Fibroblast of the conjunctiva (primary cell): ENCODE results near the gene PDLIM1.

ENCODE experiments used
- DNase-seq: peaks from one replicate; pipeline ENCODE4 v3.0.0-alpha.2; 2010; ENCODE audit warnings: low read depth

PDLIM1 gene

DNA sequence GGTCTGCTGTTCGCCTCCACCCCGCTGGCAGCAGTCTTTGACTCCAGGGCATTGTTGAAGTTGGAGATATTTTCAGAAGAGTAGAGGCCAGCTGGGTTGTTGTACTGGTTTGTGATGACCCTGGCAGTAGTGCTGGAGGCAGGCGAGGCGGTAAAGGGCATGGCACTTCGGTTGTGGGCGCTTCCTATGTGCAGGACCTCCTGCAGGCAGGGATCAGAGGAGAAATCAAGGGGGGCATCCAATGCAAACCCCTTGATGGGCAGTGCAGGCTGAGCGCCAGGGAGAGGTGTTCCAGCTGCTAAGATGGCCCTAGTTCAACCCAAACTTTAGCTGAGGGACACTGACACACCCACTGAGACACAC, 27.0 kb downstream of the PDLIM1 start:
- no peak for DNase-seq

DNA sequence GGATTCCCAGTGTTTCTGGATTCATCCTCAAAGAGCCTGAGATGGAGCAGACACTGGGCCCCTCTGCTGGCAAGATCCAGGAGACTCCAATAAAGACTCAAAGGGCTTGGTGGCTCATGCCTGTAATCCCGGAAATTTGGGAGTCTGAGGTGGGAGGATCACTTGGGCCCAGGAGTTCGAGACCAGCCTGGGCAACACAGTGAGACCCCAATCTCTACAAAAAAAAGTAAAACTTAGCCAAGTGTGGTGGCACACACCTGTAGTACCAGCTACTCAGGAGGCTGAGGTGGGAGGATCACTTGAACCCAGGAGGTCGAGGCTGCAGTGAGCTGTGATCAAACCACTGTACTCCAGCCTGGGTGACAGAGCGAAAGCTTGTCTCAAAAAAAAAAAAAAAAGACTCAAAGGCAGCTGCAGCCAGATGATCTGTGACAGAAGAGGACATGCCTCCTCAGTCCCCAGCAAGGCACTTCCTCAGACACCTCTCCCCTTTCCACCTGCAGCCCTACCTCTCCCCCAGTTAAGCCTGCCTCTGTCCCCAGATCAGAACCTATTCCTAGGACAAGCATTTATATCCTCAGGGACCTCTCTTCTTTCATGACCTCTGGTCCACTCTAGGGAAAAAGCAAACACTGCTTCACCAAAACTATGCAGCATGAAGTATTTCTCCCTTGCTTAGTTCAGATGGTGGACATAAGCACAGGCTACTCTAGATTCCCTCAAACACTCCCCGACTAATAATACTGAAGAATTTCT, 27.9 kb downstream of the PDLIM1 start:
- no peak for DNase-seq

DNA sequence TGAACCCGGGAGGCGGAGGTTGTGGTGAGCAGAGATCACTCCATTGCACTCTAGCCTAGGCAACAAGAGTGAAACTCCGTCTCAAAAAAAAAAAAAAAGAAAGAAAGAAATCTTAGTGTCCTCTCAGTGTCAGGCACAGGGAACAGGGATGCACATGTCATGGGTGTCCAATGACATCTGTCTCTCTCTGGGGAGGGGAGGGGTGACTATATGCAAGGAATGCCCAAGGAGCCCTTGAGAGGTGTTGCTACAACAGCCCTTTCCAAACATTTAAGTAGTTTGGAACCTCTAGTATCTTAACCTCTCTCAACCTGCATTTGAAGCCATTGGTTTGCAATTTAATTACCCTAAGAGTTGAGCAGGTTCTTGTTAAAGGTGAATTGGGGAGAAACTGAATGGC, 28.9 kb downstream of the PDLIM1 start:
- DNase-seq = no peak

DNA sequence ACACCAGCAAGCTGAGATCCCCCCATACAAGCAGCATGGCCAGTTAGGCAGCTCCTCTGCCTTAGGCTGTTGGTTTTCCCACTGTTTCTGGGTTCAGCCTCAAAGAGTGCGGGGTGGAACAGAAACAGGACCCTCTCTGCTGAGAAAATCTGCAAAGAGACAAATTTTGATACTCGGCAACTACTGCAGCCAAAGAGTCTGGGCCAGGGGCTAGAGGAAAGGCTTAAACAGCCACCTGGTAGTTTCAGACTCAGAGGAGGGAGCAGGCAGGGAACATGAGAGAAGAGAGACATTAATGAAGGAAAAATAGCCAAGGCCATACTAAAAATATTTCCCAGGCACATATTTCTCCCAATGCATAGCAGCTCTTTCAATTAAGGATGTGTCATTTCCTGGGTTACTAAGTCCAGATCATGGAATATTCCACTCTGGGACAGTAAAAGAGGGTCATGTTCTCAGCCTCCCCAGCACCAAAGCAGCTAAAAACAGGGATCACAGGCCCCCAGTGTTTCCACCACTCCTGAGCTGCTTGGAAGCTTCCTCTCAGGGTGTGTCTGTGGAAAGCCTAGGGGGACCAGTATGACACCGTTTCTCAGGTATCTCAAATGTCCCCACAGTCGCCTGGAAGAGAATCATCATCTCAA, 29.8 kb downstream of the PDLIM1 start:
- DNase-seq = no peak

DNA sequence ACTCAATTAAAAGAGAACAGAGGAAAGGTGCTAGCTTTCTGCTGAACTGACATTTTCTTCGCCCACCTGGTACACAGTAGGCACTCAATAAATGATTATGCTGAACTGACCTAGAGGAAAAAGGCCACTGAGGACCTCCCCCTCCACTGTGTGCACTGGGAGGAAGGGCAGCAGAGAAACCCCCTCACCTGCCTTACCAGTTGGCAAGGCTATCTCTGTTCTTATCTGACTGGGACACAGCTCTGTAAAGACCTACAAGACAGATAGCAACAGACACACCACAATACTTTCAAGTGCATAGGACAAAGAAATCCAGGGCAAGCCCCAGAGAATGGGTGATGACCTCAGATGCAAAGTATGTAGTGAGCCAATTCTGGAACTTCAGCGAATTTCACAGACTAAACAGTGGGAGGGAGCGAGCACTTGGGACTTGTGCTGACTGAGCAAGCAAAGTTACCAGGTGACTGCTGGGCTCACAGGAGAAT, 30.4 kb downstream of the PDLIM1 start:
- DNase-seq = no peak

DNA sequence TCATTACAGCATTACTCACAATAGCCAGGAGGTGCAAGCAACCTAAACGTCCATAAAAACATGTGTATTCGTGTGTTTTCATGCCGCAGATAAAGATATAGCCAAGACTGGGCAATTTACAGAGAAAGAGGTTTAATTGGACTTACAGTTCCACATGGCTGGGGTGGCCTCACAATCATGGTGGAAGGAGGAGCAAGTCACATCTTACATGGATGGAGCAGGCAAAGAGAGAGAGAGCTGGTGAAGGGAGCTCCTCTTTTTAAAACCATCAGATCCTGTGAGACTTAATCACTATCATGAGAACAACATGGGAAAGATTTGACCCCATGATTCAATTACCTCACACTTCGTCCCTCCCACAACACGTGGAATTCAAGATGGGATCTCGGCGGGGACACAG, 33.0 kb downstream of the PDLIM1 start:
- no peak for DNase-seq

DNA sequence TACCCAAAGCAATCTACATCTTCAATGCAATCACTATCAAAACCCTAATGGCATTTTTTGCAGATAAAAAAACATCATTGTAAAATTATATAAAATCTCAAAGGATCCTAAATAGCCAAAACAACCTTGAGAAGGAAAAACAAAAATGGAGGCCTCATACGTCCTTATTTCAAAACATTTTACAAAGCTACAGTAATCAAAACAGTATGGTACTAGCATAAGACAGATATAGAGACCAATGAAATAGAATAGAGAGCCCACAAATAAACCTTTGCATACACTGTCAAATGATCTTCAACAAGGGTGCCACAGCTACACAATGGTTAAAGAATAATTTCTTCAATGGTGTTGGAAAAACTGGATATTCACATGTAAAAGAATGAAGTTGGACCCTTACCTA, 34.5 kb downstream of the PDLIM1 start:
- DNase-seq = no peak

DNA sequence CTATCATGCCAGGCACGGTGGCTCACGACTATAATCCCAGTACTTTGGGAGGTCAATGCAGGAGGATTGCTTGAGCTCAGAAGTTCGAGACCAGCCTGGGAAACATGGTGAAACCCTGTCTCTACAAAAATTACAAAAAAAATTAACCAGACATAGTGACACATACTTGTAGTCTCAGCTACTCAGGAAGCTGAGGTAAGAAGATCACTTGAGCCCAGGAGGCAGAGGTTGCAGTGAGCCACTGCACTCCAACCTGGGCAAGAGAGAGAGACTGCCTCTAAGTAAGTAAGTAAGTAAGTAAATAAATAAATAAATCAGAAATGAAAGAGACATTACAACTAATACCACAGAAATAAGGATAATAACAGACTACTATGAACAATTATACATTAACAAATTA, 36.2 kb downstream of the PDLIM1 start:
- DNase-seq = no peak

DNA sequence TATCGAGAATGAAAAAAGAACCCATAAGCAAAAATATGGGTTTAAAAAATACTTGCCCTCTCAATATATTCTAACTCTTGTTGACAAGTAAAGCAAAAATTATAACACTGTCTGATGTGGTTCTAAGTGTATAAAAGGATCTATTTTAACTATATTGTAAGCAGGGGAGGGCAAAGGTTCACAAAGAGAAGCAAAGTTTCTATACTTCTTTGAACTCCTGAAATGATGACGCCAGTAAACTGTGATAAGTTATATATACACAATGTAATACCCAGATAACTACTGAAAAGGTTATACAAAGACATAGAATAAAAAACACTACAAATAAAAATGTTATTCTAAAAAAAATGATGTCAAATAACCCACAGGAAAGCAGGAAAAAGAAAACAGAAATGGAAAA, 37.1 kb downstream of the PDLIM1 start:
- DNase-seq = no peak

DNA sequence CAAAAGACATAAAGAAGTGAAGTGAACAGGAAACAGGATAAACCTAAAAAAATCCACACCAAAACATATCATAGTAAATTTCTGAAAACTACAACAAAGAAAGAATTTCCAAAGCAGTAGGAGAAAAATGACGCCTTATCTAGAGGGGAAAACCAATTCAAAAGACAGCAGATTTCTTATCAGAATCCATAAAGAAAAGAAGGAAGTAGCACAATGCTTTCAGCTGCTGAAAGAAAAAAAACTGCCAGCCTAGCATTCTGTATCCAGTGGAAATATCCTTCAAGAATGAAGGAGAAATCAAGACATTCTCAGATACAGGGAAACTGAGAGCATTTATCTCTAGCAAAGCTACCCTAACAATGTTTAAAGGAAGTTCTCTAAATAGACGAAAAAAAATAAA, 37.8 kb downstream of the PDLIM1 start:
- DNase-seq = no peak

DNA sequence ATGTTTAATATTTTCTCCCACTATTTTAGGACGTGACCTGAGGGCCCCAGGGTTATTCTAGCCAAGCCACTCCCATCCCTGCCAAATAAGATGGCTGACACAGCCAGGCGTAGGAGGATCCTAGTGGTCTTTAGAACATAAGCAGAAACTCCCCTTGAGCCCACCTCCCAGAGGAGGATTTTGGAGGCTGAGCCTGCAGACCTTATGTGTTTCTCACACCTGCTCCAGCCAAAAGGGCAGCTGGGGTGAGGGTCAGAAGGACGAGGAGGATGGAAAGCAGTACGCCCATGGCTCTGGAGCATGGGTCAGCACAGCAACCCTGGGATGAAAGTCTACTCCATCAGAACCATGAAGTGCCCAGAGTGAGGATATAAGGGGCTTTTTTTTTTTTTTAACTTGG, 39.9 kb downstream of the PDLIM1 start:
- no peak for DNase-seq

DNA sequence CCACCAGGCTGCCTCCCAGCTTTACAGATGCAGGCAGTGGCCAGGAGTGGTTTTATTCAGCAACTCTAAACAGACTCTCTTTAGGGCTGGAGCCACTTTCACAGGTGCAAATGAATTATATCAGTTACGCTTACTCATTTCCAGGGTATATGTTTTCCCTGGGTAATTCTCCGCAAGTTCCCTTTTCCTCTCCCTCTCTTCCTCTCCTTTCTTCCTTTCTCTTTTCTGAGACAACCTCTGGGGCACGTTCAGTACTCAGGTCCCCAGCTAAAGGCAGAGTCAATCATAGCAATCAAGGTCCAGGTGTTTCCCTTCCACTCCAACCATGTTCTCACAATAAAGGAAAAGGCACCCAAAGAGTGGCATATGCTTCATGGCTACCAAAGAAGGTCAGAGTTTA, 41.3 kb downstream of the PDLIM1 start:
- no peak for DNase-seq

DNA sequence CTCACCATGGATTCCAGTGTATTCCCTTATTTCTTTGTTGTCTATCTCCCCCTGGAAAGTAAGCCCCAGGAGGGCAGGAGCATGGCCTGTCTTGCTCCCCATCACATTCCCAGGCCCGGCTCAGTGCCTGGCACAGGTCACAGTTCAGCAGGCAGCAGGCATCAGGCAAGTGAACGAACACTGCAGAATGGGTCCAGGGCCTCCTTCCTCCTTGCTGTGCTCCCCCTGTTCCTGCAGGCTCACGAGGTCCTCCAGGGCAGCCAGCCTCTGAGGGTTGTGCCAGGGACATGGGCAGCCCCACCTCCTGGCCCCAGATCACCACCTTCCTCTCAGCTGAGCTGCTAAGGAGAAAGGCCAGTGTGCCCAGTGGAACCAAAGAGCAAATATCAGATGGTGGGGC, 41.8 kb downstream of the PDLIM1 start:
- DNase-seq = no peak

DNA sequence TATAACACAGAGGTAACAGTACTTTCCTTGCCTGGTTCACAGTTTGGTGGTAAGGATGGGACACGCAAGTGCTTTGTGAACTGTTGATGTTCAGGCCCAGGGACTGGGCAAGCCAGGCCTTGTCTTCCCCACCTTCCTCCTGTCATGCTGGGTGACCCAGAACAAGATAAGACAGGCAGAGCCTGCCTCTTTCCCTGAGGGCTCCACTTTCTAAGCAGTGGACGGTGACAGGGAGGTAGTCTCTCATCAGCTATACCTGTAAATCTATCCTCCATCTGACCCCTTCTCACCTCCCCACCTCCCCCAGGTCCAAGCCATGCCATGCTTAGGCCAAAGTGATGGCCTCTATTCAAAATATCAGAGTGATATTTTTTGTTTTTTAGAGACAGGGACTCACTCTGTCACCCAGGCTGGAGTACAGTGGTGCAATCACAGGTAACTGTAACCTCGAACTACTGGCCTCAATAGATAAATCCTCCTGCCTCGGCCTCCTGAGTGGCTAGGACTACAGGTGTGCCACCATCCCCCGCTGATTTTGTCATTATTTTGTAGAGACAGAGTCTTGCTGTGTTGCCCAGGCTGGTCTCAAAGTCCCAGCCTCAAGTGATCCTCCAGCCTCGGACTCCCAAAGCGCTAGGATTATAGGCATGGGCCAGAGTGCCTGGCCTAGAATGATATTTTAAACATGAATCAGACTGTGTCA, 42.8 kb downstream of the PDLIM1 start:
- no peak for DNase-seq

DNA sequence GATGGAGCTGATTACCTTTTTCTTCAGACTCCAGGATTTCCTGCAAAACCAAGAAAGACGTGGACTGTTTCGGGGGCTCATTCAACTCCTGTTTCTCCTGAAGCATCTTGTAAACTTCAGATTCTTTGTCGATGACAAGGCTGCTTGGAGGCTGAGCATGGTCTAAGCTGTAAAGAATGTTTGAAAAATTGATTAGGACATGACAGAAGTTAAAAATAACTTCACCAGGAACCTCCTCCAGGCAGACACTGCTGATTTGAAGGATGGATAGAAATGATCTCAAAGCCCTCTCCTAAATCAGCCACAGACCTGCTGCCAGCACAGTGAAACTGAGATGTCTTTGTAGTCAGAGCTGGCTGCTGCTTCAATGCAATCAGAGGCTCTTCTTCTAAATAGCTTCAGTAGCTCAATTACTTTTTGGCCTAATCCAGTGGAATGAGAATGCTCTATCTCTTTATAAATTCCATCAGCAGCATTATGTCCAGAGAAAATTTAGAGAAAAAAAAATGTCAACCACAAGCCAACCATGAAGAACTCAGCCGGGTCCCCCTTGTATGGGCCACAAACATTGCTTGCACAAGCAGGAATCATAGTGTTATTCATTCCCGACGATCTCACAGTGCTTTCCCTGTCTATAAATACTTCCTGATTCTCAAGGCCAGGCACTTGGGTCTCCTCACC, 43.5 kb downstream of the PDLIM1 start:
- no peak for DNase-seq

DNA sequence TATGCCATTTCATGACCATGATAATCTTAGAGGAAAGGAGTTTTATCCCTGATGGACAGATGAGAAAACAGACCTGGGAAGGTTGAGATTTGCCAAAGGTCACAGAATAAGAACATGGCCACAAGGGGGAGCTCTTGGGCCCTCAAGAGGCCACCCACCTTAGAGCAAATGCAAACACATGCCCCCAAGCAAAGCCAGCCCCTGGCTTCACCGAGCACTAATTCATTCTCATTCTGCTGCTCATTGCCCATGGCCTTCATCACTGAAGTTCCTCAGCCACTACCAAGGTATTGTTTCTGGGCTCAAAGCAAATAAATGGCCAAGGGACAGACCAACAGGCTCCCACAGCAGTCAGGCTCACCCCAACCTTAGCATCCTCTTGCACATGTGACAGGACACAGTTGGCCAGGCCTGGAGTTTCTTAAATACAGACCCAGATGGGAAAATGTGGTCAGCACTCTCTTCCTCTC, 44.2 kb downstream of the PDLIM1 start:
- peak; percentile 66 for DNase-seq

DNA sequence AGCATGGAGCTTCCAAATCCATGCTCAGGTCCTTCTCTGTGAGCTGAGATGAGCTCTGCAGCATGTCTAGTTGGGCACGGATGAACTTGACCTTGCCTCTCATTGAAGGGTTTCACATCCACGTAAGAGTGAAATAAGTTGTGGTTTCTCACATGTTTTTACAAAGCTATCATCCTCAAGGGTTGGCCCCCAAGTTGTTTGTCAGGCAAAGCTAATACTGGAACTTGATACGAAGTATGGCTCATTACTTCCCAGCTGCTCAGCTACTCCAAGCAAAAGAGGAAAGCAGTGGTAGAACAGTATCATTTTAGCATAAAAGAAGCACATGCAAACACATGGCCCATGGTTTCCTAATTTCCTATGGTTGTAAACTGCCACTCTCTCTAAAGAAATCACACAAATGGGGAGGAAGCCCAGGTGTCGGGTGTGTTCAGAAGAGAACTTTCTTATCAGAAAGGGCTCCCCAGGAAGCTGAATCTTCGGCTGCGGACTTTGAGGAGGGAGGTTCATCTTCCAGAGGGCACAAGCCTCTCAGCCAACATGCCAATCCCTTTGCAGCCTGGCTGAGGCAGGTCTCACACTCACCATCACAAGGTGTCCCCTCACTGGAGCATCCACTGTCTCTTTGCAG, 45.3 kb downstream of the PDLIM1 start:
- no peak for DNase-seq

DNA sequence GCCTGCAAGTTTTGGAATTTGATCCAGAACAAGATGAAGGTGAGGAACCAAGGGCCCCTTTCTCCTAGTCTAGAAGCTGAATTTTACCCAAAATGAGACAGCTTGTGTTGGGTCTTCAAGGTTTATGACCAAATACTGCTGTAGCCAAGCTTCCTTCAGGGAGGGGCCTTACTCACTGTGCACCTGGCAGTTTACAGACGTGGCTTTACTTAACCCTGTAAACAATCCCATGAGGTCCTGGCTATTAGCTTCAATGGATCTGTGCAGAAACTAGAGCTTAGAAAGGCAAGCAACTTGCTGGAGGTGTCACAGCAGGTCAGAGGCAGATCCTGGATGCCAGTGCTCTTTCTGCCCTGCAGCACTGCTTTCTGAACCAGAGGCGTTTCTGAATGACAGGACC, 46.7 kb downstream of the PDLIM1 start:
- DNase-seq = no peak

DNA sequence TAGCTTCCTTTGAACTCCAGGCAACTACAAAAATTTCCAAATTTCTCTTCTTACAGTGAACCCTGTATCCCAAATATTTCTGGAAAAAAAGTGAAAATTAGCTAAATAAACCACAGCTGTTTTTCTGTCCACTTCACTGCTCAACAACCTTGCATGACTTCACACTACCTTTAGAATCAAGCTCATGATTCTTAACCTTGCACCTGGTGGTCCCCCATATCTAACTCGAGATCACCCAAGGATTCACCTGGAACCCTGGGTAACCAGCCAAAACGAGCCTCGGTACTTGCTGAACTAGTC, 47.5 kb downstream of the PDLIM1 start:
- DNase-seq = no peak

DNA sequence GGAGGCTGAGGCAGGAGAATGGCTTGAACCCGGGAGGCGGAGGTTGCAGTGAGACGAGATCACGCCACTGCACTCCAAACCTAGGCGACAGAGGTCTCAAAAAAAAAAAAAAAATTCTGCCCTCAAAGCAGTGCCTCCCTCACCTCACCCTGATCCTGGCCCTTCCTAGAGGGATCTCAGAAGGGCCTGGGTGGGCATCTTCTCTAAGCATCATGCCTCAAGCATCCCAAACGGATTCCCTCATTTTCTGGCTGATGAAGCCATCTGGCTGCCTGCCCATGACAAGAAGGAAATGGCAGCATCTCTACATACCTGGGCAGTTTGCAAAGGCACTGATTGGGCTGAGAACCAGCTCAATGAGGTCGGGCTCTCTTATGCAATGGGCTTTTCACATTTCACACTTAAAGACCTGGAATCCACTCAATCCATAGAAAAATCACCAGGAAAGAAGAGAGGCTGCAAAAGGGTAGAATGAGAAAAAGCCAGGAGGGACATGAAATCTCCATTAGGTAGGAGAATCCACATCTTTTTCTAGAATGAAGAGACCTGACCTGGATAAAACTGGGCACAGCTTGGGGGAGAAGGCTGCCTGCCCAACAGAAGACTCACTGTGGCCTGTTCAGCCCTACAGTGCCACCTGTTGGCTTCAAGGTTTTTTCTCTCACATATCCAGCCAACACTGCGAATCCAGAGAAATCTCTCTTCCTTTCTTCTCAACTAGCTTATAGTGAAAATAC, 48.1 kb downstream of the PDLIM1 start:
- peak; percentile 52 for DNase-seq

DNA sequence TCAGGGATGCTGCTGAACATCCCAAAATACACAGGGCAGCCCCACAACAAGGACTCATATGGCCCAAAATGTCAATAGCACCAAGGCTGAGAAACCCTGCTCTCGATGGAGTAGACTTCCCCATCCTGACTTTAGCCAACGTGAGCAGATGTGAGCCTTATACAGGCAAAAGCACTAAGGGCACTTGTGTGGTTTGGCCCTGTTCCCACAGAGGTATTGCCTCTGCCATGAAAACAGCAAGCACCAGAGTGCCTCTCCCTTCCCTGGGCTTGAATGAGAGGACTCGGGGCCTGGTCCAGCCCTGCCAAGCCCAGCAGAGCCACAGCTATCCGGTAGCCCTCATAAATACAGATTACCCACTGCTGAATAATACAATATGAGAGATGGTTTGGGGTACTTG, 49.3 kb downstream of the PDLIM1 start:
- no peak for DNase-seq

DNA sequence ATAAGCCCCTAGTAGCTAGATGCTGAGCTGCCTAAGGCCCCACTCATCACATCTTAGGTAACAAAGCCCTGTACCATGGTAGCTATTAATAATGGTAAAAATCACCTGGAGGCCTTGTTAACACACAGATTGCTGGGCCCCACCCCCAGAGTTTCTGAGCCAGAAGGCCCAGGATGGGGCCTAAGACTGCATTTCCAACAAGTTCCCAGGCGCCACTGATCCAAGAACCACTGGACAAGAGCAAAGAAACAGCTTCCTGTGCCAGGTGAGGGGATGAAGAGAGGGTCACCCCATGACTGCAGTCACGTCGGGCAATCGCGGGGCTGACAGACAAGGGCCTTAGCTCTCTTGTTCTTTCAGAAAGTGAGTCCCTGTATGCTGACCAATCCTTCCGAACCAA, 50.0 kb downstream of the PDLIM1 start:
- DNase-seq = no peak
